IPS DF 4.7 (cell line): ENCODE measurements around the gene CACNA1D.

Experiments used
- DNase-seq: peaks from one replicate; pipeline ENCODE4 v3.0.0-alpha.2; 2013; ENCODE audit warnings: low spot score; ENCODE audit errors: extremely low read depth

Gene CACNA1D

DNA sequence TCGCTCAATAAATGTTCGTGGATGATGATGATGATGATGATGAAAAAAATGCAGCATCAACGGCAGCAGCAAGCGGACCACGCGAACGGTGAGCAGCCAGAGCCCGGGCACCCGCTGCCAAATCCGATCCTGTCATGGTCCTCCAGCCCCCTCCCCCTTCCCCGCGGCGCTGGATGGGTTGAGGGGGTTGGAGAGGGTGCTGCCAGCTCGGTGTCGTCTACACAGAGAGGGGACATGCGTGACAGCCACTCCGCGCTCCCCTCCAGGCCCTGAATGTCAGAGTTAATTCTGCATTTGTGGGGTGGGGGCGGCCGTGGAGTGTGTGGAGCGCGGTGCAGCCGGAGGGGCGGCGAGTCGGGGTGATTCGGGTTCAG lies 722 bp downstream of the CACNA1D start:
- DNase-seq: no peak

- DNase-seq: no peak
Observed at GRCh38 chr3:53495520-53496391, 1.3 kb downstream of the CACNA1D start.

GRCh38 chr3:53496392-53496670 lies 1.9 kb downstream of the CACNA1D start:
- DNase-seq: no peak

DNA sequence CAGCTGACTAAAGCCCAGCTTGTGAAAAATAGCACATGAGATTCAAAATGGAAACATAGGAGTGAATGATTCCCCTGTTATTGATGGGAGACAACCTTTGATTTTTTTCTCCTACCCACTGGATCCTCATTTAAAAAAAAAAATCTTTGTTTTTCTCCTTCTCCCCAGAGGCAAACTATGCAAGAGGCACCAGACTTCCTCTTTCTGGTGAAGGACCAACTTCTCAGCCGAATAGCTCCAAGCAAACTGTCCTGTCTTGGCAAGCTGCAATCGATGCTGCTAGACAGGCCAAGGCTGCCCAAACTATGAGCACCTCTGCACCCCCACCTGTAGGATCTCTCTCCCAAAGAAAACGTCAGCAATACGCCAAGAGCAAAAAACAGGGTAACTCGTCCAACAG lies 2.6 kb downstream of the CACNA1D start:
- no peak for DNase-seq

DNA sequence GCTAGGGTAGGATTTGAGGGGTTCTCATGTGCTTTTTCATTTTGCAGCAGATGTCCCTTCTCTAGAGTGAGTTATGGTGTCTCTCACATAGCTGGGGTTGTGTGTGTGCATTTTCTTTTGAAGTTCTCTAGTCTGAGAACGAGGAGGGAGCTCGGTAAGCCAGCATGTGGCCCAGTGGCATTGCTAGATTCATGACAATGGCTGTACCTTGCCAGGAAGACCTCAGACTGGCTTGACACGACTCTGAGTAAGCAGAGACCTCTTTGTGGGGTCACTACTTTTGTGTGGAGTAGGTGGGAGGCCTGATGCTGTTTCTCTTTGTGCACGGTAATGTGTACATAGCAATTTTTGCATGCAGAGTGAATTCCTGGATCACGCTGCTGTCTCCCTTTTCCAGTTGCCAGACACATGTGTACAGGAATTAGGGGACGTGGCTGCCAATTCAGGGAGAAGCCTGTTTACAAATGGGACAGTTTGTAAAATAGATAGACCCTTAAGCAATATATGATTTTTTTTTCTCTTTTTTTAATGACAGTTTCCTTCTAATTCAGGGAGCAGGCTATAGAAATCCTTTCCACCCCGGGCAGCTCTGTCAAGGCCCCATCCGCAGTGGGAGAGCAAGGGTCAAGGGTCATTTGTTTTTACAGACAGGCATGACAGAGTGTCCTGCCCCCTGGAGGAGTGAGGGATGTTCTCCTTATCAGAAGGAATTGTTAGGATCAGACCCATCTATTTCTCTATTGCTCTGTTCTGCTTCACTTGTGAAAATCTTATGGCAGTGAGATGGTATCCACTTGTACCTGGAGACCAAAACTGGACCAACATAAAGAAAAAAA lies 4.6 kb downstream of the CACNA1D start:
- no peak for DNase-seq

GRCh38 chr3:53500165-53500777 lies 5.9 kb downstream of the CACNA1D start:
- no peak for DNase-seq

- DNase-seq: no peak
Observed at GRCh38 chr3:53501178-53501577, 6.8 kb downstream of the CACNA1D start.

DNA sequence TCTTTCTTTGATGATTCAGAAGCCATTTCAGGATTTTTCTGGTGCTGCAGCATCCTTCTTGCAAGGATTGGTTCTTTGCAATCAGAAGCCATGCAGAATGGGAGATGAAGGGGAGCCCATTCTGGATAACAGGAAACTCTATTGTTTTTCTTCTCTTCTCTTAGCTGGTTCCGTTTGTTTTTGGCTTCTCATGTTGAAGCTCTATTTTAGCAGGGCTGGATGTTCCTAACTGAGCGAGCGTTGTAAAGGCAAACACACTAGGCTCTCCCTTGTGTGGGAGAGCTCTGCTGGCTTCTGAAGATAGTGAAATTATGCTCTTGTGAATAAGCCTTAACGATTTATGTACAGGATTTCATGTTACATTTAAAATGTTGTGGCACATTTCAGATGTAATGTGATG lies 8.3 kb downstream of the CACNA1D start:
- DNase-seq: no peak

GRCh38 chr3:53503195-53503594 lies 8.8 kb downstream of the CACNA1D start:
- DNase-seq: no peak

DNA sequence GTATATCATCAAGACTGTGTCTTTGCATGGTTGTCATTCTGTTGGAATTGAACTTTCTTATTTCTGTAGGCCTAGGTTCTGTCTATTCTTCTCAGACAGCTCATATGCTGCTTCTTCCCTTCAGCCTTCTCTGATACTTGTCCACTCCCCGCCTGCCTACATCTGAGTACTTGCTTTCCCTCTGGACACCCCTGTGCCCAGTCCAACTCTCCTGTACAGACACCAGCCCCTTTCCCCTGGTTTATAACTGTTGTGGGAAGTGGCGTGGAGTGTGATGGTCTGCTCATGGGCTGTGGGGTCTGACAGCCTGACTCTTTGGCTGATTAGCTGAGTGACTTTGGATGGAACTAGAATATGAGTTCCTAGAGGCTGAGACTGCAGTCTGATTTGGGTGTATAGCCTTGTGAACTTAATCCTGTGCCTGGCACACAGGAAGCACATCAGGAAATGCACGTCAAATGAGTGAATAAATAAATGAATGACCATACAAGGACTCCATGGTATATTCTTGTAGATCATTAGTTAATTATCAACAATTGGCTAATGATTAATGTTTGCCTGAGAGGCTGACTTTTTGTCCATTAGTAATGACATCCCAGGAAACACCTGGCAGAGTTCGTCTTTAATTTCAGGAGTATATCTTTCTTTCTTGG lies 11.8 kb downstream of the CACNA1D start:
- no peak for DNase-seq

DNA sequence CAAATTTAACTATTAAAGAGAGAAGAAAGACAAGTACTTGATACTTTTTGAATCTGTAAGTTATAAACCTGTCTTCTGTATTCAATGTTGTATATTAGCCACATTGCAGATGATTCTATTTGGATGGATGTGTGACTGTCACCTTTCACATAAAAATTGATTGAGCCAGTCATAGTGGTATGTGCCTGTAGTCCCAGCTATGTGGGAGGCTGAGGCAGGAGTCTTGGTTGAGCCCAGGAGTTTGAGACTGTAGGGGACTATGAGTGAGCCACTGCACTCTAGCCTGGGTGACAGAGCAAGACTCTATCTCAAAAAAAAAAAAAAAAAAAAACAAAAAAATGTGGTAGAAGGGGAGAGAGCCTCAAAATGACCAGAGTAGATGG lies 12.3 kb downstream of the CACNA1D start:
- no peak for DNase-seq

GRCh38 chr3:53509494-53509893 lies 15.1 kb downstream of the CACNA1D start:
- DNase-seq: no peak

DNA sequence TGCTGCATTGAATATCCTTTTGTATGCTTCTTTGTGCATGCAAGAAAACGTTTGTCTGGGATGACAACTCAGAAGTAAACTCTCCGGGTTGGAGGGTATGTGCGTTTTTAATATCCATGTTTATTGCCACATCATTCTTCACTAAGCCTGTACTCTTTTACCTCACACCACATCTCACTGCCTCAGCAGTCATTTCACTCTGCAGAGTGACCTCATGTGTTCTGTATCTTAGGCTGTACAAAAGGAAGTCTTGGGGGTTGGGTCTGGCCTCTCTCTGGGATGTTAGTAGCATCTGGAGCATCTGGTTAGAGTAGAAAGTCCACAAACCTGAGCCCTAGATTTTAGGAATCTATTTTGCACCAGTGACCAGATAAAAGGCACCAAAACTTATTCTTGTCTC lies 16.1 kb downstream of the CACNA1D start:
- DNase-seq: no peak

DNA sequence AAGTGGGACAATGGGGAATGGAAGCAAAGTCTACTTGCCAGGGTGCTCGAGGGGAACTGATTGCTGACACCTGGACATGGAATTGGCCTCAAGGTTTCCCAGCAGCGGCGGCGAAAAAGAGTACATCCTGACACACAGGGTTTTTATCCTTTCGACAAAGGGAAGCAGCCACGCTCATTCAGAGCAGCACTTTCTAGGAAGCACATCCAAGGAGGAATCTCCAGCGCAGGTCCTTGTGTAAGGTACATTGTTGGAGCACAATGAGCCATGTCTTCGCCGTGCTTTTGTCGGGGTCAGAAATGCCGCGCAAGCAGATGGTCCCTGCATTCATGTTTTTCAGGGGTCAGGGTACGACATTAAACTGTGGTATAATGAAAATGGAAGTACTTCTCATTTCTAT lies 16.8 kb downstream of the CACNA1D start:
- DNase-seq: no peak

DNA sequence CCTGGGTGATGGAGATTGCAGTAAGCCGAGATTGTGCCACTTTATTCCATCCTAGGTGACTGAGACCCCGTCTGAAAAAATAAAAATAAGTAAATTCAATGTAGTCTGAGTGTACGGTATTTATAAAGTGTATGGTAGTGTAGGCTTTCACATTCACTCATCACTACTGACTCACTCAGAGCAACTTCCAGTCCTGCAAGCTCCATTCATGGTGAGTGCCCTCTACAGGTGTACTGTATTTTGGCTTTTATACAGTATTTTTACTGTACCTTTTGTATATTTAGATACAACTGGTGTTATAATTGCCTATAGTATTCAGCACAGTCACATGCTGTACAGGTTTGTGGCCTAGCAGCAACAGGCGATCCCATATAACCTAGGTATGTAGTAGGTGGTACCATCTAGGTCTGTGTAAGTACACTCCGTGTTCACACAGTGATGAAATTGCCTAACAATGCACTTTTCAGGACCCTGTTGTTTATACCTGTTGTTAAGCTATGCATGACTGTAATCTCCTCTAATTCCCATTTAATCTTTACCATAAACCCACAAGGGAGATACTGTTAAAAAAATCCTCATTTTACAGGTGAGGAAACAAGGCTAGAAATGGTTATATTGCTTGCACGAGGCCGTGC lies 19.3 kb downstream of the CACNA1D start:
- DNase-seq: no peak

DNA sequence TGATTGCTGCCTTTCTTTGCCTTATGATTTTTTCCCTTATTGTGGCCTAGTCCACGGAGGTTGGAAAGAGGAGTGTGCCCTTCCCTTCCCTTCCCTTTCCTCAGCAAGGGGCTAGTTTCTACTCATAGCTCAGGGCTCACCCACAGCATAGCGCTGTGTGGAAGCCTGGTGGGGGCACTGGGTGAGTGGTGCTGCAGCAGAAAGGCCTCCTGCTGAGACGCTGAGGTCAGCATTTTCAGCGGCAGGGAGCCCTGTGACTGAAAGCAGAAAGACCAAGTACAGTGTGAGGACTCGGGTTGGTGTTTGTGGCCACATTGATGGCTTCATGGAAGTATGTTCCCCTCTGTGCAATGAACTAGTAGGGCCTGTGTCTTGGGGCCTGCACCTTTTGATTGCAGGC lies 21.9 kb downstream of the CACNA1D start:
- no peak for DNase-seq

DNA sequence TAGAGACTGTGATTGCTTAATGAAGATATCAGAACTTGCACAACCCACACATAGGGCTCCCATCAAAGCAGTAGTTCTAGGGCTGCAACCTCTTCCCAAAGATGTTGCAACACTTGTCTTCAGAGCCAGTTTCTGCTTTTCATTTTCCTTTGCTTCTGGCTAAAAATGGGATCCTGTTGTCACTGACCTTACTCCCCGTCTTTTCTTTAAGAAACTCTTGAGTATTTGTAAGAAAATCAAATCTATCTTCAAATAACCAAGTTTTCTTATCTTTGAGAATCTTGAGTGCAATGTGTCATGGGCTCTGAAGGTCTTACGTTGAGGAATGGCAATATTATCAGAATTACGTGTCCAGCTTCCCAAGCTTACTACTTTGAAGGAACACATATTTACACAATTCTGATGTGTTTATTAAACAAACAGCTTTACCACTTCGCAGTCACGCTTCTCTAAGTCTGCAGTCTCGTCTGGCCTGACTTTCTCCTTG lies 24.1 kb downstream of the CACNA1D start:
- DNase-seq: no peak

DNA sequence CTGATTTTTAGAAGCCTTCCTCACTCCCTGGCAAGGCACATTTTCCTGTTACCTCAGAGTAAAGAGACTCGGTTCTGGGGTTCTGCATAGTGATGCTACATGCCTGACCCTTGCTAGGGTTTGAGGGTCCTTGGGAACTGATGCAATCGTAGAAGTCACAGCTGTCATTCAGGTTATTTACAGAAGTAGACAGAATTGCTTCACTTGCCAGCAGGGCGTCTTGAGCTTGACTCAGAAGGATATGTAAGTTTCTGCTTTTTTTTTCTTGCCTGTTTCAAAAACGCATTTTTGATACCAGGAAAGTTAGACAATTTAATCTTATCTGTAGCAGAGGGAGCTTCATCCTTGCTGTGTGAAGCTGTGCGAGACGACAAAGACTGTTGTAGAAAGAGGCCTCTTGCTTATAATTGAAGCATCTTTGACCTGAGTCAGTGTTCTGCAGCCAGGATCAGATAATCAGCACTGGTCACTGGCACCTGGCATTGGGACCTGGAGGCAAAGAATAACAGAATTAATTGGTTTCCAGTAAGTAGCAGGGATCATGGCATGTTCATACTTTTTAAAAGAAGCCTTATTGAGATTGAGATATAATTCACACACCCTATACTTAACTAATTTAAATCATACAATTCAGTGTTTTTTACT lies 24.8 kb downstream of the CACNA1D start:
- no peak for DNase-seq

DNA sequence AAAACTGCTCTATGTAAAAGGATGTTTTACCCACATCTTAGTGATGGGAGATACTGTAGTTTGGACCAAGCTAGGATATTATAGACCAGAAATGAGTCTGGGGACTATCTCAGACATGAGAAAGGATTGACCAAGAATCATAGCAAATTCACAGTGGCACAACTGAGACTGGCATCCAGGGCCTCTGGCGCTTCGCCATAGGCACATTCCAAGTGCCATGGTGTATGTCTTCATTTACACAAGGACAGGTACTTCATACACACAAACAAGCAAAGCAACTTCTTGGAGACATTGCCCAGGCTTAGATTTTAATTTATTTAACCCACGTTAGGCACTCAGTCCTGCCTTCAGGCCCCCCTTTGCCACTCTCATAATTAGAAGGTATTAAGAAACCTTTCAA lies 28.9 kb downstream of the CACNA1D start:
- no peak for DNase-seq

GRCh38 chr3:53524566-53524965 lies 30.2 kb downstream of the CACNA1D start:
- no peak for DNase-seq
